ENCODE results near the gene TEAD1. TPM values are rescaled to one million over a fixed set of nuclear protein-coding genes. Genes with fewer than 3 reads are reported as not detected.

TEAD1 gene
- total and polyA plus RNA-seq, 2 experiments from 2014 or later: 24.5 to 103 TPM

- H3K79me2 ChIP-seq (replicated peaks; ENCODE audit: insufficient read depth): 0 out of 2 replicates have a peak, but pooled peaks cover 11% of the 10 kb centered on the region
- peaks cover 35% of the 10 kb centered on the region for H3K4me1 ChIP-seq (ENCODE audit: insufficient read depth)
- no peaks in the 10 kb centered on the region for H3K9me2 ChIP-seq (ENCODE audit: insufficient read depth)
- 0 out of 2 replicates have a peak overlapping the region, but pooled peaks have one; percentile 6 for H3K4me3 ChIP-seq
- H3K27ac ChIP-seq (ENCODE audit: low read depth): peak overlapping the region; percentile 96
- TF ChIP-seq EZH2phosphoT487 (IDR thresholded peaks at IDR 0.05; ENCODE audit: unreplicated experiment): no peak
- TF ChIP-seq JUNB (IDR thresholded peaks at IDR 0.05; ENCODE audit: unreplicated experiment): no peak
- TF ChIP-seq CREB1 (CRISPR knock-in tag; IDR thresholded peaks at IDR 0.05; ENCODE audit: low read depth): no peak
- no peak for TF ChIP-seq REST (IDR thresholded peaks at IDR 0.05; ENCODE audit: unreplicated experiment)
- no peak for TF ChIP-seq NANOG (IDR thresholded peaks at IDR 0.05; ENCODE audit: borderline replicate concordance)
- TF ChIP-seq CTCF (conservative IDR thresholded peaks at IDR 0.05; ENCODE audit: low read depth in 2 of 2): no peak
- no peak for TF ChIP-seq EZH2 (IDR thresholded peaks at IDR 0.05; ENCODE audit: low read depth, unreplicated experiment)
- TF ChIP-seq STAT1 (IDR thresholded peaks at IDR 0.05; ENCODE audit: unreplicated experiment): no peak
- no peak for TF ChIP-seq ETS1 (IDR thresholded peaks at IDR 0.05)
- TF ChIP-seq ZNF331 (CRISPR knock-in tag; IDR thresholded peaks at IDR 0.05; ENCODE audit: low read depth): no peak
- TF ChIP-seq POLR2AphosphoS5 (IDR thresholded peaks at IDR 0.05; ENCODE audit: low read depth): no peak
- TF ChIP-seq ZNF114 (CRISPR knock-in tag; IDR thresholded peaks at IDR 0.05): no peak
- TF ChIP-seq ZNF462 (CRISPR knock-in tag; IDR thresholded peaks at IDR 0.05): no peak
- no peaks in the 10 kb centered on the region for H3K36me3 ChIP-seq (ENCODE audit: insufficient read depth)
- Mint-ChIP-seq H3K4me3 (peak overlapping the region; percentile 41), H3K27me3 (ENCODE audit: insufficient read depth, low read depth, poor library complexity) (peaks cover 8% of the 10 kb centered on the region), H3K36me3 (ENCODE audit: low read depth) (peaks cover 6% of the 10 kb centered on the region; the same call in 1 of the 3 replicates), H3K4me1 (peaks cover 67% of the 10 kb centered on the region), H3K27ac (peak overlapping the region; percentile 99), H3K9me3 (no peaks in the 10 kb centered on the region; the same call in 2 of the 3 replicates)
- no peaks in the 10 kb centered on the region for H3K27me3 ChIP-seq (ENCODE audit: insufficient read depth)
- no peak overlapping the region for H2AFZ ChIP-seq
- DNase-seq (ENCODE audit: low spot score) (no peak), ATAC-seq (no peak)
- H4K20me1 ChIP-seq (replicated peaks; ENCODE audit: insufficient read depth): no peaks in the 10 kb centered on the region
- peak overlapping the region; percentile 10 for H3K4me2 ChIP-seq
- H3F3A ChIP-seq (replicated peaks; ENCODE audit: low read depth): 0 out of 2 replicates have a peak, but pooled peaks cover 5% of the 10 kb centered on the region
Observed at GRCh38 chr11:12865863-12866595, 191.8 kb downstream of the TEAD1 start.
